Measurements from ENCODE around the gene LINC00305.

The LINC00305 gene

DNA sequence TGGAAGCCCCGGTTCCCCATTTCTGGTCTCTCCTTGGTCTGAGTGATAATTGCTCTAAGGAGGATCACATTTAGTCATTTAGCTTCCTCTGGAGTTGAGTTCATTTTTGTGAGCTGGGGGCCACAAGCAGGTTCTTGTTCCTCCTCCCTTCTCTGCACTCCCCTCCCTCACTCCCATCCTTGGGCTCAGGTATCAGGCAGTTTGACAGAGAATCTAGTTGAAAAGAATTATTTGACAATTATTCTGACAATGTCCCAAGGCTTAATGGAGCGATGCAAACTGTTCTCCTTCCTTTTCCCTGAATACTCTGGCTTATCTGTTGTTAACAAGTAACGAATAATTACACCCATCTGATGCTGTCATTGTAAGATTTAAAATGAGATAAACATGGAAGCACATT, 117.5 kb downstream of the LINC00305 start:
- DNase-seq (ENCODE audit: low read depth) = no peak

Data from T follicular helper cell (primary cell).